CD14-positive monocyte (primary cell): Measurements from ENCODE around the gene CAP2. TPM values are rescaled to one million over a fixed set of nuclear protein-coding genes. Genes with fewer than 3 reads are reported as not detected.

Experiments used
- DNase-seq, 3 donors: peaks; one replicate each; pipeline ENCODE4 v3.0.0-alpha.2; 2011 to 2022
- H2AFZ ChIP-seq: 2 replicates; pipeline ENCODE4 v1.6.0; 2012; ENCODE audit warnings: mild to moderate bottlenecking, low read depth, low read length, inconsistent platforms; ENCODE audit not compliant: insufficient read depth, poor library complexity, severe bottlenecking
- H3K27ac ChIP-seq, 2 donors: 1 replicate in 1 of 2; 2 replicates in 1 of 2; pipeline ENCODE4 v1.5.1; 2012 to 2013; ENCODE audit warnings: low read length in 2 of 2, control low read depth in 1 of 2, inconsistent platforms in 1 of 2, low read depth in 1 of 2, mild to moderate bottlenecking in 1 of 2
- H3K27me3 ChIP-seq, 2 donors: one replicate each; pipeline versions ENCODE4 v1.6.0 to v1.6.1; 2011 to 2013; ENCODE audit warnings: low read length in 2 of 2; ENCODE audit not compliant: control insufficient read depth in 2 of 2, insufficient read depth in 2 of 2
- H3K36me3 ChIP-seq, 2 donors: replicated peaks in 1 of 2; 1 replicate in 1 of 2; 2 replicates in 1 of 2; pipeline versions ENCODE4 v1.5.1 to v1.6.1; 2012 to 2013; ENCODE audit warnings: low read length in 2 of 2, control low read depth in 1 of 2, inconsistent platforms in 1 of 2, mild to moderate bottlenecking in 1 of 2; ENCODE audit not compliant: insufficient read depth in 2 of 2, control insufficient read depth in 1 of 2
- H3K4me1 ChIP-seq, 2 donors: 1 replicate in 1 of 2; 2 replicates in 1 of 2; pipeline versions ENCODE4 v1.5.1 to v1.6.1; 2012 to 2013; ENCODE audit warnings: low read length in 2 of 2, control low read depth in 1 of 2, inconsistent platforms in 1 of 2, mild to moderate bottlenecking in 1 of 2, moderate library complexity in 1 of 2; ENCODE audit not compliant: insufficient read depth in 2 of 2, control insufficient read depth in 1 of 2
- H3K4me2 ChIP-seq: replicated peaks from 2 replicates; pipeline ENCODE3; 2012; ENCODE audit warnings: low read length, moderate library complexity, mild to moderate bottlenecking; ENCODE audit not compliant: poor library complexity, severe bottlenecking; ENCODE audit errors: extremely low read depth
- H3K4me3 ChIP-seq, 3 experiments: fragments of 200-600 bp in 1 of 3; sonication (generic) in 1 of 3; replicated peaks in 1 of 3; 1 replicate in 2 of 3; 2 replicates in 1 of 3; pipeline ENCODE4 v1.5.1; 2011 to 2013; ENCODE audit warnings: low read length in 3 of 3, mild to moderate bottlenecking in 3 of 3, control low read depth in 2 of 3, low read depth in 2 of 3, inconsistent platforms in 1 of 3, moderate library complexity in 1 of 3
- H3K79me2 ChIP-seq: 2 replicates; pipeline ENCODE4 v1.6.0; 2012; ENCODE audit warnings: mild to moderate bottlenecking, control low read depth, inconsistent platforms, low read length, moderate library complexity; ENCODE audit not compliant: insufficient read depth
- H3K9ac ChIP-seq: 2 replicates; pipeline ENCODE4 v1.6.0; 2017; ENCODE audit warnings: low read length, mild to moderate bottlenecking; ENCODE audit not compliant: insufficient read depth, poor library complexity, severe bottlenecking
- H3K9me3 ChIP-seq, 2 donors: replicated peaks in 1 of 2; 1 replicate in 1 of 2; 2 replicates in 1 of 2; pipeline versions ENCODE4 v1.5.1 to v1.6.1; 2012 to 2013; ENCODE audit warnings: low read length in 2 of 2, control low read depth in 1 of 2; ENCODE audit not compliant: control insufficient read depth in 1 of 2, insufficient read depth in 1 of 2
- H4K20me1 ChIP-seq: 2 replicates; pipeline ENCODE4 v1.6.0; 2012; ENCODE audit warnings: mild to moderate bottlenecking, low read length, control low read depth, moderate library complexity; ENCODE audit not compliant: insufficient read depth
- H3K27ac Mint-ChIP-seq, 7 donors: one replicate each; pipeline ENCODE4 v1.8.0; 2020; ENCODE audit warnings: mild to moderate bottlenecking in 7 of 7, mixed read lengths in 7 of 7, moderate library complexity in 6 of 7, inconsistent platforms in 2 of 7
- H3K27me3 Mint-ChIP-seq, 3 donors: one replicate each; pipeline ENCODE4 v1.8.0; 2021 to 2022; ENCODE audit warnings: low read depth in 3 of 3, mild to moderate bottlenecking in 3 of 3, mixed read lengths in 3 of 3, moderate library complexity in 3 of 3, inconsistent platforms in 1 of 3
- H3K36me3 Mint-ChIP-seq, 2 donors: one replicate each; pipeline ENCODE4 v1.8.0; 2020; ENCODE audit warnings: mixed read lengths in 2 of 2, inconsistent platforms in 1 of 2, mild to moderate bottlenecking in 1 of 2
- H3K4me1 Mint-ChIP-seq: one replicate; pipeline ENCODE4 v1.8.0; 2020; ENCODE audit warnings: mild to moderate bottlenecking, mixed read lengths
- H3K4me3 Mint-ChIP-seq, 2 donors: one replicate each; pipeline ENCODE4 v1.8.0; 2020; ENCODE audit warnings: mild to moderate bottlenecking in 2 of 2, mixed read lengths in 2 of 2, moderate library complexity in 1 of 2
- H3K9me3 Mint-ChIP-seq, 7 donors: one replicate each; pipeline ENCODE4 v1.8.0; 2020 to 2022; ENCODE audit warnings: mixed read lengths in 7 of 7, mild to moderate bottlenecking in 6 of 7, moderate library complexity in 6 of 7, inconsistent platforms in 2 of 7
- WGBS: methylation state at CpG from one replicate; pipeline ENCODE4 v1.1.5; 2013; ENCODE audit warnings: missing lambda C conversion rate; ENCODE audit not compliant: insufficient coverage; 5-methylcytosine and 5-hydroxymethylcytosine counted together
- intact Hi-C, 2 donors: fragments of 100-400 bp; cut with micrococcal nuclease; formaldehyde crosslinking; loops; one replicate each; pipeline versions ENCODE4 v1.15.0 to v1.15.1; 2023
- polyA plus RNA-seq, 3 donors: library from polyadenylated mRNA; depleted of rRNA in 1 of 3; unstranded in 2 of 3; stranded (reverse) in 1 of 3; fragments of 300-500 nt in 2 of 3; fragments of >200 nt in 1 of 3; fragmentation: Illumina TruSeq in 2 of 3; gene quantifications; 1 replicate in 2 of 3; 2 replicates in 1 of 3; pipeline ENCODE4 v1.2.3, GENCODE V29; 2012 to 2021
- TF ChIP-seq, protein P1 (sequence below): fragments of 200-600 bp; IDR thresholded peaks from one replicate; pipeline ENCODE4 v1.8.0; 2022; ENCODE audit warnings: antibody characterized with exemption, mild to moderate bottlenecking

CAP2 gene
- polyA plus RNA-seq, 3 donors = not detected

DNA sequence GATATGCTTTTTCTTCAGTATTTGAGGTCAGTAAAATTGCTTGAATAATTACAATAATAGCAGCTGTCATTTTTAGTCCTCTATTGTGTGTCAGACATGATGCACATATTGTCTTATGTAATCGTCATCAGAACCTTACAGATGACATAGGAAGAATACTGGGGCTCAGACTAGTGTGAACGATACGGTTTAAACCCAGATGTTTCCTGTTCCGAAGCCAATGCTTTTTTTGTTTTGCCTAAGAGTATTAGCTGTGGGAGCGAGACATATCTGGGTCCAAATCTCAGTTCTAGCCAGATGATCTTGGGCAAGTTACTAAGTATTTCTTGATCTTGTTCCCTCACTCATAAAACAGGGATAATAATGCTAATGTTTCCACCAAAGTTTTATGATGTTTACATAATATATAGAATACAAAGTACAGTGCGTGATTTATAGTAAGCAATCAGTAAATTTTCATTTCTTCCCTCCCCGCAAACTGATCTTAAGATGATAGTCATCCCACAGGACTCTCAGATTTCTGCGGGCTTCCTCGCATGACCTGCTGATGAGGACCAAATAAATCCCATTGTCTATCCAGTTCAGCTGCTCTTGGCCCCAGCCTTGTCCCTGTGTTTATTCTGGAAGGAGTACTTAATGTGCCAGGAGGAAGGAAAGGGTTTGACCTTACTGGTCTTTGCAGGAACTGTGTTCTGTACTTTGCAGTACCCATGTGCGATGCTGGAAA, 98.2 kb downstream of the CAP2 start:
- Mint-ChIP-seq H3K27me3 (peaks cover 6 to 9% (median 7%) of the 10 kb centered on the region in 3 donors), H3K4me3 (no peak overlapping the region), H3K36me3 (no peaks in the 10 kb centered on the region), H3K9me3 (peaks cover 0 to 3% (median 3%) of the 10 kb centered on the region in 7 donors), H3K4me1 (no peaks in the 10 kb centered on the region), H3K27ac (no peak overlapping the region)
- no peaks in the 10 kb centered on the region for H3K36me3 ChIP-seq
- no peaks in the 10 kb centered on the region for H3K4me1 ChIP-seq
- H3K4me2 ChIP-seq = no peak overlapping the region
- WGBS = 0% methylated on average over 3 of the region's 10 CpGs
- H3K79me2 ChIP-seq = no peaks in the 10 kb centered on the region
- DNase-seq = no peak
- H3K4me3 ChIP-seq = no peak overlapping the region
- no peaks in the 10 kb centered on the region for H4K20me1 ChIP-seq
- TF ChIP-seq, protein P1, sequence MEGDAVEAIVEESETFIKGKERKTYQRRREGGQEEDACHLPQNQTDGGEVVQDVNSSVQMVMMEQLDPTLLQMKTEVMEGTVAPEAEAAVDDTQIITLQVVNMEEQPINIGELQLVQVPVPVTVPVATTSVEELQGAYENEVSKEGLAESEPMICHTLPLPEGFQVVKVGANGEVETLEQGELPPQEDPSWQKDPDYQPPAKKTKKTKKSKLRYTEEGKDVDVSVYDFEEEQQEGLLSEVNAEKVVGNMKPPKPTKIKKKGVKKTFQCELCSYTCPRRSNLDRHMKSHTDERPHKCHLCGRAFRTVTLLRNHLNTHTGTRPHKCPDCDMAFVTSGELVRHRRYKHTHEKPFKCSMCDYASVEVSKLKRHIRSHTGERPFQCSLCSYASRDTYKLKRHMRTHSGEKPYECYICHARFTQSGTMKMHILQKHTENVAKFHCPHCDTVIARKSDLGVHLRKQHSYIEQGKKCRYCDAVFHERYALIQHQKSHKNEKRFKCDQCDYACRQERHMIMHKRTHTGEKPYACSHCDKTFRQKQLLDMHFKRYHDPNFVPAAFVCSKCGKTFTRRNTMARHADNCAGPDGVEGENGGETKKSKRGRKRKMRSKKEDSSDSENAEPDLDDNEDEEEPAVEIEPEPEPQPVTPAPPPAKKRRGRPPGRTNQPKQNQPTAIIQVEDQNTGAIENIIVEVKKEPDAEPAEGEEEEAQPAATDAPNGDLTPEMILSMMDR = no peak
- no peak overlapping the region for H3K9ac ChIP-seq
- no peak overlapping the region for H3K27ac ChIP-seq
- intact Hi-C loops = no loop called here
- no peak overlapping the region for H2AFZ ChIP-seq
- H3K9me3 ChIP-seq = no peaks in the 10 kb centered on the region
- no peaks in the 10 kb centered on the region for H3K27me3 ChIP-seq

DNA sequence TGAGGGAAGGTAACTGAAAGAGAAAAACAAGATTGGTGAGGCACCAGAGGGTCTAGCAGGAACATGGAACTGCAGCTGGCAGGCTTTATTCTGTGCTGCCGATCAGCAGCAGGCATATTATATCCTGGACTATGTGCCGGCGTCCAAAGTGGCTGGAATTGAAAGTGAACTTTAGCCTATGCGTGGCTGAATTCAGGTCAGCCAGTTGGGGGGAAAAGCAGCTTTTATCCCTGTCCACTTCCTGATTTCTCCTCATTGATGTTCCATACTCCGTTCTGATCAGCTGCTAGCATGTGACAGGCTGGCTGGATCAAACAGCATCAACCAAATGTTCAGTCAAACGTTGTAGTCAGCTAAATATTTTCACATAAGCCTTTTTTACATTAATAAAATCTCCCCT, 99.0 kb downstream of the CAP2 start:
- intact Hi-C loops = no loop called here
- H2AFZ ChIP-seq = no peak overlapping the region
- Mint-ChIP-seq H3K27ac (no peak overlapping the region), H3K27me3 (peaks cover 4 to 7% (median 5%) of the 10 kb centered on the region in 3 donors), H3K36me3 (no peaks in the 10 kb centered on the region), H3K4me1 (no peaks in the 10 kb centered on the region), H3K4me3 (no peak overlapping the region), H3K9me3 (peaks cover 0 to 3% (median 0%) of the 10 kb centered on the region in 7 donors)
- H4K20me1 ChIP-seq = no peaks in the 10 kb centered on the region
- TF ChIP-seq, protein P1 = no peak
- 90% methylated on average over 3 of the region's 6 CpGs for WGBS
- H3K9me3 ChIP-seq = no peaks in the 10 kb centered on the region
- H3K27ac ChIP-seq = no peak overlapping the region
- no peak overlapping the region for H3K4me3 ChIP-seq
- H3K4me2 ChIP-seq = no peak overlapping the region
- H3K27me3 ChIP-seq = no peaks in the 10 kb centered on the region
- no peak overlapping the region for H3K9ac ChIP-seq
- no peaks in the 10 kb centered on the region for H3K4me1 ChIP-seq
- H3K36me3 ChIP-seq = no peaks in the 10 kb centered on the region
- H3K79me2 ChIP-seq = no peaks in the 10 kb centered on the region
- no peak for DNase-seq
